ENCODE data around the gene RHOC. TPM values are rescaled to one million over a fixed set of nuclear protein-coding genes. Genes with fewer than 3 reads are reported as not detected.

Gene RHOC
- total and polyA plus RNA-seq, 2 donors (not counting 1 experiment from before 2014, with no cell fraction given), result 484 to 857 TPM

DNA sequence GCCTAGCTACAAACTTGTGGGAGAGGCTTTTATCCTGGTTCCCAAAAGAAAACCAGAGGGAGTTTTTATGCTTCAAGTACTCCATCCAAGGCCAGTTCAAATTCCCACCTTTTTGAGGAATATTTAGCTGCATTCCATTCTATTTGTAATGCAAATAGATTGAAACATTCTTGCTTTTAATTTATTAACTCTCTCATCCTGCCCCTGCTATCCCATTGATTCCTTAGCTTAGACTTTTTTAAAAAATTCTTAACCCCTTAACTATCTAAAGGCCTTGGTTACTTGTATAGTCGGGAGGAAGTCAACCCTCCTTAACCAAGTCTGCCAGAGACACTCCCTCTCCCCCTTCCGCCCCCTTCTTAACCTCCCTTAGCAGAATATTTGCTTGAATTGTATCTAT is 34.9 kb downstream of the RHOC start:
- Histone ChIP-seq H3K27me3 (ENCODE audit: control insufficient read depth, insufficient read depth, low read length) (no peaks in the 10 kb centered on the region), H3K4me2 (ENCODE audit: extremely low read depth, insufficient read depth, low read length) (no peak overlapping the region), H3K4me1 (ENCODE audit: control insufficient read depth, extremely low read depth, insufficient read depth, low read length) (peaks cover 10% of the 10 kb centered on the region), H4K20me1 (ENCODE audit: control insufficient read depth, extremely low read depth, insufficient read depth, low read length) (no peaks in the 10 kb centered on the region), H3K9ac (ENCODE audit: insufficient read depth, low read length) (no peak overlapping the region), H2AFZ (ENCODE audit: low read length) (no peak overlapping the region), H3K4me3 (replicated peaks in 1 of 4; ENCODE audit: control extremely low read depth in 1 of 4, insufficient read depth in 1 of 4, low read depth in 3 of 4, low read length in 4 of 4) (no peak overlapping the region), H3K27ac (ENCODE audit: insufficient read depth, low read length) (no peak overlapping the region), H3K9me3 (ENCODE audit: control insufficient read depth, insufficient read depth, low read depth, low read length) (no peaks in the 10 kb centered on the region), H3K36me3 (ENCODE audit: control insufficient read depth, insufficient read depth, low read length) (peaks cover 7% of the 10 kb centered on the region), H3K79me2 (ENCODE audit: control insufficient read depth, insufficient read depth, low read length) (peaks cover 6% of the 10 kb centered on the region)
- DNase-seq (ENCODE audit: low read depth in 2 of 2), result no peak
- no peak for TF ChIP-seq EZH2 (IDR thresholded peaks at IDR 0.05; ENCODE audit: low read length, missing control alignments)
- TF ChIP-seq, protein P1, sequence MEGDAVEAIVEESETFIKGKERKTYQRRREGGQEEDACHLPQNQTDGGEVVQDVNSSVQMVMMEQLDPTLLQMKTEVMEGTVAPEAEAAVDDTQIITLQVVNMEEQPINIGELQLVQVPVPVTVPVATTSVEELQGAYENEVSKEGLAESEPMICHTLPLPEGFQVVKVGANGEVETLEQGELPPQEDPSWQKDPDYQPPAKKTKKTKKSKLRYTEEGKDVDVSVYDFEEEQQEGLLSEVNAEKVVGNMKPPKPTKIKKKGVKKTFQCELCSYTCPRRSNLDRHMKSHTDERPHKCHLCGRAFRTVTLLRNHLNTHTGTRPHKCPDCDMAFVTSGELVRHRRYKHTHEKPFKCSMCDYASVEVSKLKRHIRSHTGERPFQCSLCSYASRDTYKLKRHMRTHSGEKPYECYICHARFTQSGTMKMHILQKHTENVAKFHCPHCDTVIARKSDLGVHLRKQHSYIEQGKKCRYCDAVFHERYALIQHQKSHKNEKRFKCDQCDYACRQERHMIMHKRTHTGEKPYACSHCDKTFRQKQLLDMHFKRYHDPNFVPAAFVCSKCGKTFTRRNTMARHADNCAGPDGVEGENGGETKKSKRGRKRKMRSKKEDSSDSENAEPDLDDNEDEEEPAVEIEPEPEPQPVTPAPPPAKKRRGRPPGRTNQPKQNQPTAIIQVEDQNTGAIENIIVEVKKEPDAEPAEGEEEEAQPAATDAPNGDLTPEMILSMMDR (conservative IDR thresholded peaks at IDR 0.05 in 1 of 2, IDR thresholded peaks at IDR 0.05 in 1 of 2; ENCODE audit: low read depth in 1 of 2, low read length in 2 of 2), result no peak

DNA sequence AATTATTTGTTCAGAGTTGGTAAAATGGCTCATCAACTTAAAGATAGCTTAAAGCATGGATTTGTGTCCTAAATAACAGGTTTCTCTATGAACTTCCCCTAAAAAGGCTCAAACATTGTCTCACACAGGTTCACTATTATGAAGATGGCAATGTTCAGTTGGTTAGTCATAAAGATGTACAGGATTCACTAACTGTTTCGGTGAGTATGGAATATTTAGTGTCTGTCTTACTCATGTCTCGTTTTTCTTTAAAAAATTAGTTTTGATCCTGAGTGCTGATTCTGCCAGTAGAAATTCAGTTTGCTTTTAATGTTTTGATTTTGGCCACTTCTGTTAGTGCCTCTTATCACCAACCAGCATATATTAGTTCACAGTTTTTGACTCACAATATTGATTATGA is 40.0 kb downstream of the RHOC start:
- no peak overlapping the region for H2AFZ ChIP-seq (ENCODE audit: low read length)
- H3K36me3 ChIP-seq (ENCODE audit: control insufficient read depth, insufficient read depth, low read length), result peaks cover 14% of the 10 kb centered on the region
- H4K20me1 ChIP-seq (ENCODE audit: control insufficient read depth, extremely low read depth, insufficient read depth, low read length), result no peaks in the 10 kb centered on the region
- no peak for TF ChIP-seq EZH2 (IDR thresholded peaks at IDR 0.05; ENCODE audit: low read length, missing control alignments)
- TF ChIP-seq, protein P1 (conservative IDR thresholded peaks at IDR 0.05 in 1 of 2, IDR thresholded peaks at IDR 0.05 in 1 of 2; ENCODE audit: low read depth in 1 of 2, low read length in 2 of 2), result no peak
- H3K4me1 ChIP-seq (ENCODE audit: control insufficient read depth, extremely low read depth, insufficient read depth, low read length), result no peaks in the 10 kb centered on the region
- H3K27me3 ChIP-seq (ENCODE audit: control insufficient read depth, insufficient read depth, low read length), result no peaks in the 10 kb centered on the region
- H3K79me2 ChIP-seq (ENCODE audit: control insufficient read depth, insufficient read depth, low read length), result no peaks in the 10 kb centered on the region
- no peak overlapping the region for H3K9ac ChIP-seq (ENCODE audit: insufficient read depth, low read length)
- no peak overlapping the region for H3K4me3 ChIP-seq (replicated peaks in 1 of 4; ENCODE audit: control extremely low read depth in 1 of 4, insufficient read depth in 1 of 4, low read depth in 3 of 4, low read length in 4 of 4)
- no peak overlapping the region for H3K27ac ChIP-seq (ENCODE audit: insufficient read depth, low read length)
- H3K4me2 ChIP-seq (ENCODE audit: extremely low read depth, insufficient read depth, low read length), result no peak overlapping the region
- no peaks in the 10 kb centered on the region for H3K9me3 ChIP-seq (ENCODE audit: control insufficient read depth, insufficient read depth, low read depth, low read length)
- DNase-seq (ENCODE audit: low read depth in 2 of 2), result no peak

DNA sequence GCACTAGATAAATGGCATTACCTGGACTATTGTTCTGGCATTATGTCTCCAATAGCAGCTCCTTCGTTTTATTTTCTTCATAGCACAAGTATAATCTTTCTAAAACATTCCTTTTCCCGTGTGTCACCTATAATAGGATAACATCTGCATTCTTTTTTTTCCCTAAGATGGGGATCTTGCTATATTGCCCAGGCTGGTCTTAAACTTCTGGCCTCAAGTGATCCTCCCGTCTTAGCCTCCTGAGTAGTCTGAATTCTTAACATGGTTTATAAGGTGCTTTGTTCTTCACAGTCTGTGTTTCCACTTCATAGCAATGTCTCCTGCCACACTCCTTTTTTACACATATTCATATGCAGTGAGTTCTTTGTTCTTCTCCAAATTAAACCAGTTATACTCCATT is 41.1 kb downstream of the RHOC start:
- Histone ChIP-seq H3K4me2 (ENCODE audit: extremely low read depth, insufficient read depth, low read length) (no peak overlapping the region), H2AFZ (ENCODE audit: low read length) (no peak overlapping the region), H3K79me2 (ENCODE audit: control insufficient read depth, insufficient read depth, low read length) (no peaks in the 10 kb centered on the region), H3K36me3 (ENCODE audit: control insufficient read depth, insufficient read depth, low read length) (peaks cover 16% of the 10 kb centered on the region), H3K4me1 (ENCODE audit: control insufficient read depth, extremely low read depth, insufficient read depth, low read length) (no peaks in the 10 kb centered on the region), H4K20me1 (ENCODE audit: control insufficient read depth, extremely low read depth, insufficient read depth, low read length) (no peaks in the 10 kb centered on the region), H3K27me3 (ENCODE audit: control insufficient read depth, insufficient read depth, low read length) (no peaks in the 10 kb centered on the region), H3K9ac (ENCODE audit: insufficient read depth, low read length) (no peak overlapping the region), H3K27ac (ENCODE audit: insufficient read depth, low read length) (no peak overlapping the region), H3K4me3 (replicated peaks in 1 of 4; ENCODE audit: control extremely low read depth in 1 of 4, insufficient read depth in 1 of 4, low read depth in 3 of 4, low read length in 4 of 4) (no peak overlapping the region), H3K9me3 (ENCODE audit: control insufficient read depth, insufficient read depth, low read depth, low read length) (no peaks in the 10 kb centered on the region)
- no peak for TF ChIP-seq EZH2 (IDR thresholded peaks at IDR 0.05; ENCODE audit: low read length, missing control alignments)
- TF ChIP-seq, protein P1 (conservative IDR thresholded peaks at IDR 0.05 in 1 of 2, IDR thresholded peaks at IDR 0.05 in 1 of 2; ENCODE audit: low read depth in 1 of 2, low read length in 2 of 2), result no peak
- no peak for DNase-seq (ENCODE audit: low read depth in 2 of 2)
